ENCODE measurements around the gene RARS1. TPM values are rescaled to one million over a fixed set of nuclear protein-coding genes. Genes with fewer than 3 reads are reported as not detected.

RARS1 gene
- total and polyA plus RNA-seq, 7 experiments from 2014 or later: 21.3 to 110 (median 64.5) TPM

- Mint-ChIP-seq H3K27ac (no peak overlapping the region), H3K4me1 (peaks cover 0 to 6% (median 0%) of the 10 kb centered on the region in 7 donors), H3K36me3 (no peaks in the 10 kb centered on the region), H3K27me3 (peaks cover 0 to 1% (median 0%) of the 10 kb centered on the region in 5 donors), H3K4me3 (no peak overlapping the region), H3K9me3 (no peaks in the 10 kb centered on the region)
- H3K4me1 ChIP-seq (ENCODE audit: control insufficient read depth in 2 of 2, insufficient read depth in 2 of 2, low read length in 2 of 2): no peaks in the 10 kb centered on the region
- DNase-seq: no peak
- intact Hi-C loops (cut with micrococcal nuclease): no loop called here
- CTCF ChIA-PET: no interaction called here
- no peaks in the 10 kb centered on the region for H3K27me3 ChIP-seq (ENCODE audit: control insufficient read depth in 2 of 2, insufficient read depth in 2 of 2, low read length in 2 of 2)
- H3K9me3 ChIP-seq (ENCODE audit: control insufficient read depth in 2 of 3, low read length in 3 of 3): no peaks in the 10 kb centered on the region
- no peak for ATAC-seq
- H3K4me3 ChIP-seq (ENCODE audit: low read length): no peak overlapping the region
- H3K27ac ChIP-seq (ENCODE audit: low read depth, low read length): no peak overlapping the region
- POLR2A ChIA-PET: no interaction called here
- H3K36me3 ChIP-seq (ENCODE audit: control insufficient read depth in 2 of 3, insufficient read depth in 3 of 3, low read length in 3 of 3): no peaks in the 10 kb centered on the region
Observed at GRCh38 chr5:168464641-168465040, 21.6 kb upstream of the RARS1 start.

- intact Hi-C loops (cut with micrococcal nuclease): no loop called here
- DNase-seq (no peak), ATAC-seq (no peak)
- Mint-ChIP-seq H3K27ac (no peak overlapping the region), H3K9me3 (no peaks in the 10 kb centered on the region), H3K27me3 (peaks cover 0 to 4% (median 0%) of the 10 kb centered on the region in 5 donors), H3K4me3 (no peak overlapping the region), H3K4me1 (peaks cover 0 to 6% (median 0%) of the 10 kb centered on the region in 7 donors), H3K36me3 (no peaks in the 10 kb centered on the region)
- H3K27me3 ChIP-seq (ENCODE audit: control insufficient read depth in 2 of 2, insufficient read depth in 2 of 2, low read length in 2 of 2): no peaks in the 10 kb centered on the region
- H3K4me1 ChIP-seq (ENCODE audit: control insufficient read depth in 2 of 2, insufficient read depth in 2 of 2, low read length in 2 of 2): no peaks in the 10 kb centered on the region
- H3K4me3 ChIP-seq (ENCODE audit: low read length): no peak overlapping the region
- ChIA-PET CTCF (no interaction called here), POLR2A (no interaction called here)
- H3K36me3 ChIP-seq (ENCODE audit: control insufficient read depth in 2 of 3, insufficient read depth in 3 of 3, low read length in 3 of 3): no peaks in the 10 kb centered on the region
- no peaks in the 10 kb centered on the region for H3K9me3 ChIP-seq (ENCODE audit: control insufficient read depth in 2 of 3, low read length in 3 of 3)
- H3K27ac ChIP-seq (ENCODE audit: low read depth, low read length): no peak overlapping the region
Observed at GRCh38 chr5:168467755-168468330, 18.4 kb upstream of the RARS1 start.

DNA sequence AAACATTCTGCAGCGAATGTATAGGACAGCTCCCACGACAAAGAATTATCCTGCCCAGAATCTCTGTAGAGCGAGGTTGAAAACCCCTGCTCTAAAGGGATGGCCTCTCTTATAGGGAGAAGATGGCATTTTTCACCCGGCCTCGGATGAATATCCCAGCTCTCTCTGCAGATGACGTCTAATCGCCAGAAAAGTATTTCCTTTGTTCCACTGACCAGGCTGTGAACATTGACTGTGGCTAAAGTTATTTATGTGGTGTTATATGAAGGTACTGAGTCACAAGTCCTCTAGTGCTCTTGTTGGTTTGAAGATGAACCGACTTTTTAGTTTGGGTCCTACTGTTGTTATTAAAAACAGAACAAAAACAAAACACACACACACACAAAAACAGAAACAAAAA, 17.4 kb upstream of the RARS1 start:
- no peak overlapping the region for H3K27ac ChIP-seq (ENCODE audit: low read depth, low read length)
- ATAC-seq (no peak), DNase-seq (no peak)
- Mint-ChIP-seq H3K9me3 (no peaks in the 10 kb centered on the region), H3K27ac (no peak overlapping the region), H3K4me3 (no peak overlapping the region), H3K27me3 (peaks cover 0 to 4% (median 0%) of the 10 kb centered on the region in 5 donors), H3K36me3 (no peaks in the 10 kb centered on the region), H3K4me1 (peaks cover 0 to 6% (median 0%) of the 10 kb centered on the region in 7 donors)
- intact Hi-C loops (cut with micrococcal nuclease): no loop called here
- CTCF ChIA-PET: no interaction called here
- no peaks in the 10 kb centered on the region for H3K9me3 ChIP-seq (ENCODE audit: control insufficient read depth in 2 of 3, low read length in 3 of 3)
- H3K4me1 ChIP-seq (ENCODE audit: control insufficient read depth in 2 of 2, insufficient read depth in 2 of 2, low read length in 2 of 2): no peaks in the 10 kb centered on the region
- H3K4me3 ChIP-seq (ENCODE audit: low read length): no peak overlapping the region
- POLR2A ChIA-PET: no interaction called here
- no peaks in the 10 kb centered on the region for H3K36me3 ChIP-seq (ENCODE audit: control insufficient read depth in 2 of 3, insufficient read depth in 3 of 3, low read length in 3 of 3)
- no peaks in the 10 kb centered on the region for H3K27me3 ChIP-seq (ENCODE audit: control insufficient read depth in 2 of 2, insufficient read depth in 2 of 2, low read length in 2 of 2)

- Histone ChIP-seq H3K36me3 (ENCODE audit: control insufficient read depth in 2 of 3, insufficient read depth in 3 of 3, low read length in 3 of 3) (no peaks in the 10 kb centered on the region), H3K4me1 (ENCODE audit: control insufficient read depth in 2 of 2, insufficient read depth in 2 of 2, low read length in 2 of 2) (no peaks in the 10 kb centered on the region), H3K27me3 (ENCODE audit: control insufficient read depth in 2 of 2, insufficient read depth in 2 of 2, low read length in 2 of 2) (no peaks in the 10 kb centered on the region), H3K4me3 (ENCODE audit: low read length) (no peak overlapping the region), H3K9me3 (ENCODE audit: control insufficient read depth in 2 of 3, low read length in 3 of 3) (no peaks in the 10 kb centered on the region), H3K27ac (ENCODE audit: low read depth, low read length) (no peak overlapping the region)
- Mint-ChIP-seq H3K36me3 (no peaks in the 10 kb centered on the region), H3K4me1 (peaks cover 0 to 5% (median 0%) of the 10 kb centered on the region in 7 donors), H3K4me3 (no peak overlapping the region), H3K27ac (no peak overlapping the region), H3K9me3 (no peaks in the 10 kb centered on the region), H3K27me3 (peaks cover 0 to 4% (median 0%) of the 10 kb centered on the region in 5 donors)
- ATAC-seq (no peak), DNase-seq (no peak)
- ChIA-PET POLR2A (interaction anchor here (0.6 kb wide), 1 partner anchor 30 kb away, joined by 4 read pairs; no protein-coding TSS in a partner anchor), CTCF (no interaction called here)
- intact Hi-C loops (cut with micrococcal nuclease): no loop called here
Observed at GRCh38 chr5:168469816-168470215, 16.5 kb upstream of the RARS1 start.

DNA sequence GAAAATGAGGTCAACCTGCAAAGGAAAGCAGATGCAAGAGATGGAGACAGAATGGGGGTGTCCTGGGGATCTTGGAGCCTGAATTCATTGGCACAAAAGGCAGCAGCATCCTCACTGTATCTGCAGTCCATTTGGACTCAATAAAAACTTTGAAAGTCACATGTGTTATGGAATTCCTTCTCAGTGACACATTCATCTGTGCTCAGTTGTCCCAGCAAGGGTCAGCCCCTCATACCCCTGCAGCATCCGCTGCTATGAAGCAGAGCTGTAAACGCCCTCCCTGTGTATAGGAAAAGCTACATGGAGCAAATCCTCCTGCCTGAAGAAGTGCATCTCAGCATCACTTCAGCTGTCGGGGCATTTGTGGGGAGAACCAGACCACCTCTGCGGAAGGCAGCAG, 14.5 kb upstream of the RARS1 start:
- Mint-ChIP-seq H3K27ac (no peak overlapping the region), H3K4me3 (no peak overlapping the region), H3K4me1 (peaks cover 0 to 5% (median 0%) of the 10 kb centered on the region in 7 donors), H3K36me3 (no peaks in the 10 kb centered on the region), H3K9me3 (no peaks in the 10 kb centered on the region), H3K27me3 (peaks cover 0 to 4% (median 0%) of the 10 kb centered on the region in 5 donors)
- Histone ChIP-seq H3K4me1 (ENCODE audit: control insufficient read depth in 2 of 2, insufficient read depth in 2 of 2, low read length in 2 of 2) (no peaks in the 10 kb centered on the region), H3K4me3 (ENCODE audit: low read length) (no peak overlapping the region), H3K36me3 (ENCODE audit: control insufficient read depth in 2 of 3, insufficient read depth in 3 of 3, low read length in 3 of 3) (no peaks in the 10 kb centered on the region), H3K27ac (ENCODE audit: low read depth, low read length) (no peak overlapping the region), H3K9me3 (ENCODE audit: control insufficient read depth in 2 of 3, low read length in 3 of 3) (no peaks in the 10 kb centered on the region), H3K27me3 (ENCODE audit: control insufficient read depth in 2 of 2, insufficient read depth in 2 of 2, low read length in 2 of 2) (no peaks in the 10 kb centered on the region)
- intact Hi-C loops (cut with micrococcal nuclease): no loop called here
- CTCF ChIA-PET: no interaction called here
- DNase-seq (no peak), ATAC-seq (no peak)
- POLR2A ChIA-PET: no interaction called here

DNA sequence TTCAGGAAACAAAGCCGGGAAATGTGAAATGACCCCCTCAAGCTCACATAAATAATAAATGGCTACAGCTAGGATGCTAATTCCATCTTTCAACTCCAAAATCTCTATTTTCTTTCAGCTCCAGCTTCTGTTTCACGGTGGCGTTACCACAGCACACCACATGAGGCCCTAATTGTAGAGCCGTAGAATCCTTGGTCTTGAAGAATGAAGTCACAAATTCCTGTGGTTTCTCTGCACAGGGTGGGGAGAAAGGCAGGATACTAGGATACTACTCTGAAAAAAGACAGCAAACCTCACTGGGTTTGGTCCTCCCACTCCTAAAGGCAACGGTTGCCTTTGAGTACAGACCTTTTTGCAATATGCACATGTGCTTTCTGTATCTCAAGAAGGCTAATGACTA, 13.9 kb upstream of the RARS1 start:
- no peaks in the 10 kb centered on the region for H3K27me3 ChIP-seq (ENCODE audit: control insufficient read depth in 2 of 2, insufficient read depth in 2 of 2, low read length in 2 of 2)
- CTCF ChIA-PET: no interaction called here
- no peak overlapping the region for H3K27ac ChIP-seq (ENCODE audit: low read depth, low read length)
- Mint-ChIP-seq H3K27ac (no peak overlapping the region), H3K4me3 (no peak overlapping the region), H3K9me3 (no peaks in the 10 kb centered on the region), H3K36me3 (no peaks in the 10 kb centered on the region), H3K27me3 (peaks cover 0 to 4% (median 0%) of the 10 kb centered on the region in 5 donors), H3K4me1 (peaks cover 0 to 5% (median 0%) of the 10 kb centered on the region in 7 donors)
- no peak for DNase-seq
- H3K9me3 ChIP-seq (ENCODE audit: control insufficient read depth in 2 of 3, low read length in 3 of 3): no peaks in the 10 kb centered on the region
- no peak overlapping the region for H3K4me3 ChIP-seq (ENCODE audit: low read length)
- no peaks in the 10 kb centered on the region for H3K4me1 ChIP-seq (ENCODE audit: control insufficient read depth in 2 of 2, insufficient read depth in 2 of 2, low read length in 2 of 2)
- intact Hi-C loops (cut with micrococcal nuclease): no loop called here
- POLR2A ChIA-PET: no interaction called here
- no peaks in the 10 kb centered on the region for H3K36me3 ChIP-seq (ENCODE audit: control insufficient read depth in 2 of 3, insufficient read depth in 3 of 3, low read length in 3 of 3)
- no peak for ATAC-seq

- Histone ChIP-seq H3K27me3 (ENCODE audit: control insufficient read depth in 2 of 2, insufficient read depth in 2 of 2, low read length in 2 of 2) (no peaks in the 10 kb centered on the region), H3K27ac (ENCODE audit: low read depth, low read length) (no peak overlapping the region), H3K9me3 (ENCODE audit: control insufficient read depth in 2 of 3, low read length in 3 of 3) (no peaks in the 10 kb centered on the region), H3K4me1 (ENCODE audit: control insufficient read depth in 2 of 2, insufficient read depth in 2 of 2, low read length in 2 of 2) (no peaks in the 10 kb centered on the region), H3K4me3 (ENCODE audit: low read length) (no peak overlapping the region), H3K36me3 (ENCODE audit: control insufficient read depth in 2 of 3, insufficient read depth in 3 of 3, low read length in 3 of 3) (no peaks in the 10 kb centered on the region)
- CTCF ChIA-PET: no interaction called here
- POLR2A ChIA-PET: no interaction called here
- no peak overlapping the region for H3K27ac Mint-ChIP-seq
- DNase-seq (no peak), ATAC-seq (no peak)
- no peak overlapping the region for H3K4me3 Mint-ChIP-seq
- H3K9me3 Mint-ChIP-seq: no peaks in the 10 kb centered on the region
- H3K27me3 Mint-ChIP-seq: peaks cover 0 to 10% (median 0%) of the 10 kb centered on the region in 5 donors
- H3K36me3 Mint-ChIP-seq: peaks cover 0 to 2% (median 0%) of the 10 kb centered on the region in 5 donors
- H3K4me1 Mint-ChIP-seq: peaks cover 0 to 5% (median 0%) of the 10 kb centered on the region in 7 donors
- intact Hi-C loops (cut with micrococcal nuclease): no loop called here
Observed at GRCh38 chr5:168474319-168474718, 12.0 kb upstream of the RARS1 start.

All from naive thymus-derived CD4-positive, alpha-beta T cell (primary cell).